H1 (cell line): ENCODE measurements around the gene FBXO30. TPM values are rescaled to one million over a fixed set of nuclear protein-coding genes. Genes with fewer than 3 reads are reported as not detected.

ENCODE experiments used
- JUN ChIP-seq: IDR thresholded peaks from 2 replicates; pipeline ENCODE4 v1.6.1; 2011; ENCODE audit warnings: low read depth, mild to moderate bottlenecking, improper control_type of control experiment, low read length
- polyA plus RNA-seq, 7 experiments: library from polyadenylated mRNA; depleted of rRNA in 3 of 7; stranded (reverse) in 5 of 7; unstranded in 2 of 7; fragments of >200 nt in 5 of 7; fragments of 200-250 nt in 2 of 7; gene quantifications; 1 replicate in 5 of 7; 2 replicates in 1 of 7; 4 replicates in 1 of 7; pipeline versions ENCODE4 v1.2.1 to v1.2.3, GENCODE V29; 2011 to 2013; ENCODE audit warnings: missing spikeins in 2 of 7, mixed read lengths in 2 of 7
- total RNA-seq: library from RNA; stranded (reverse); fragmentation: NEBNext Ultra II Directional; extraction: Animal tissue kit (Norgen Biotek cat#: 25700); gene quantifications from 2 replicates; pipeline ENCODE4 v1.2.1, GENCODE V29; 2021

FBXO30 gene
- total and polyA plus RNA-seq, 2 of the 8 experiments (the other 6 are each of a cell fraction or from before 2014, with no cell fraction given), result 3.9 to 18.3 TPM

- no peak for TF ChIP-seq JUN
Observed at GRCh38 chr6:145824344-145824743, 9.7 kb upstream of the FBXO30 start (continued).
